Coronary artery (tissue), 2 donors: ENCODE data around the gene STEAP4.

ENCODE experiments used
- DNase-seq: peaks from one replicate; pipeline ENCODE4 v3.0.0-alpha.2; 2017; ENCODE audit warnings: low spot score
- H3K27ac ChIP-seq, 2 donors: fragments of 200-600 bp; sonication (generic); one replicate each; pipeline ENCODE4 v1.5.1; 2016 to 2019
- H3K4me3 ChIP-seq: fragments of 200-600 bp; sonication (generic); 2 replicates; pipeline ENCODE4 v1.5.1; 2016; ENCODE audit warnings: mild to moderate bottlenecking, moderate library complexity
- TF ChIP-seq, protein P1 (sequence below): fragments of 200-600 bp; sonication (generic); IDR thresholded peaks from one replicate; pipeline ENCODE4 v1.5.1; 2019; ENCODE audit warnings: antibody characterized with exemption

STEAP4 gene

DNA sequence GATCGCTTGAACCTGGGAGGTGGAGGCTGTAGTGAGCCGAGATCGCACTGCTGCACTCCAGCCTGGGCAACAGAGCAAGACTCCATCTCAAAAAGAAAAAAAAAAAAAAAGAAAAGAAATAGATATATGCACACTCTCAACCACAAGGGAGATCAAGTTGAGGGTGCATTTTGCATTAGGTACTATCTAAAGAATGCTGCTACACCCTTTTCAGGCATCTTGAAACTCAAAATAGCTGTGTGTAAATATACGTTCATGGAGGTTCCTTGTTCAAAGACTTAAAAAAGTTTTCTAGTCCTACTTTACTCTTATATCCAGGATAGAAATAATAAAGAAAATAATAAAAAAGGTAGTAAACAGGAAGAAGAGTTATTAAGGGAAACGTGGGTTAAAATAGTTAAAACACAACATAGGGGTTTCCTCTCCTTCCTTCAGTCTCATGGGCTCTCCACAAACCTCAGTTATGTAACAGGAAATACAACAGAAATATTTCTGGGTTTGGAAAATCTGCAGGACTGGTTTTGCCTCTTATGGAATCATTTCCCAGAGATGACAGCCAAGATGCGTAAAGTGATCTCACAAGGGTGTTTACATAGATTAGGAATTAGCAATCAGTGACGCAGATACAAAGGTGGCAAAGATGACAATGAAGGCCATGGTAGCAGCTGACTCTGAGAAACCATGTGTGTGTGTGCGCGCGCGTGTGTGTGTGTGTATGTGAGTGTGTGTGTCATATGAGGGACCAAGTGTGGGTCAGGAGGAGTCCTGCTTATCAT, 15.1 kb downstream of the STEAP4 start:
- TF ChIP-seq, protein P1, sequence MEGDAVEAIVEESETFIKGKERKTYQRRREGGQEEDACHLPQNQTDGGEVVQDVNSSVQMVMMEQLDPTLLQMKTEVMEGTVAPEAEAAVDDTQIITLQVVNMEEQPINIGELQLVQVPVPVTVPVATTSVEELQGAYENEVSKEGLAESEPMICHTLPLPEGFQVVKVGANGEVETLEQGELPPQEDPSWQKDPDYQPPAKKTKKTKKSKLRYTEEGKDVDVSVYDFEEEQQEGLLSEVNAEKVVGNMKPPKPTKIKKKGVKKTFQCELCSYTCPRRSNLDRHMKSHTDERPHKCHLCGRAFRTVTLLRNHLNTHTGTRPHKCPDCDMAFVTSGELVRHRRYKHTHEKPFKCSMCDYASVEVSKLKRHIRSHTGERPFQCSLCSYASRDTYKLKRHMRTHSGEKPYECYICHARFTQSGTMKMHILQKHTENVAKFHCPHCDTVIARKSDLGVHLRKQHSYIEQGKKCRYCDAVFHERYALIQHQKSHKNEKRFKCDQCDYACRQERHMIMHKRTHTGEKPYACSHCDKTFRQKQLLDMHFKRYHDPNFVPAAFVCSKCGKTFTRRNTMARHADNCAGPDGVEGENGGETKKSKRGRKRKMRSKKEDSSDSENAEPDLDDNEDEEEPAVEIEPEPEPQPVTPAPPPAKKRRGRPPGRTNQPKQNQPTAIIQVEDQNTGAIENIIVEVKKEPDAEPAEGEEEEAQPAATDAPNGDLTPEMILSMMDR: no peak
- DNase-seq: no peak
- H3K27ac ChIP-seq: no peak overlapping the region
- no peak overlapping the region for H3K4me3 ChIP-seq

DNA sequence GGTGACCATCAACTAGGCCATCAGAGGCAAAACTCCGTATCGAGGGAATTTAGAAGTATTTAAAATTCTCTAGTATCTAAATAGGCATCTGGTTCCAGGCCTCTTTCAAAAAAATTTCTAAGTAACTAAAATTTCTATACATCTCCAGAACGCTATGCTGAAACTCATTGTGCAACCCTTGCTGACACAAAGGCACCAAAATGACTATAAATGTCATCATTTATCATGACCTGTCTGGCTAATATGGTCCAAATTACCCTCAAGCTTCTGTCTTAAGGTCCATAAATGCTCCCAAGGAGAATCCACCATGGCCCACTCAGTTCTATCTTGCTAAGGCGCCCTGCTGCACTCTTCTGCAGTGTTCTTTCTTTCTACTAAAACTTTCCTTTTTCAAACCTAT, 16.2 kb downstream of the STEAP4 start:
- Histone ChIP-seq H3K4me3 (no peak overlapping the region), H3K27ac (no peak overlapping the region)
- TF ChIP-seq, protein P1: no peak
- no peak for DNase-seq

DNA sequence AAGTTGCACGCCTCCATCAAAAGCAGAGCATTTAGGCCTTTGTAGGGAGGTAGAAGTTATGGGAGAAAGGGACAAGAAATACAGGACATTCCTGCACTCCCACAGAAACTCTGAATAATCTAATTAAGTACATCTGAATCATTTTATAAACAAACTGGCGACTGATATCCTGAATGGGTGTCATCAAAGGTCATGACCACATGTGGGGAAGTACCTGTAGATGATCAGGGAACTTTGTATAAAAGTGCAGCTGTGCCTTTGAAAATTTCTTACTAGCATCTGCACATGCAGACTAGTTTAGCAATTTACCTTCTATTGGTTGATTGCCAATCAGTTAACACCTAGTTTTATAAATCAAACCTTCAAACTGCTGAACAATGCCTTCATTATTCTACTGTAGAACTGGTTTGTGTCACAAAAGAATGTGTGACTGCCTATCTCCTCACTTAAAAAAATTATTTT, 17.1 kb downstream of the STEAP4 start:
- H3K4me3 ChIP-seq: no peak overlapping the region
- TF ChIP-seq, protein P1: no peak
- H3K27ac ChIP-seq: no peak overlapping the region

DNA sequence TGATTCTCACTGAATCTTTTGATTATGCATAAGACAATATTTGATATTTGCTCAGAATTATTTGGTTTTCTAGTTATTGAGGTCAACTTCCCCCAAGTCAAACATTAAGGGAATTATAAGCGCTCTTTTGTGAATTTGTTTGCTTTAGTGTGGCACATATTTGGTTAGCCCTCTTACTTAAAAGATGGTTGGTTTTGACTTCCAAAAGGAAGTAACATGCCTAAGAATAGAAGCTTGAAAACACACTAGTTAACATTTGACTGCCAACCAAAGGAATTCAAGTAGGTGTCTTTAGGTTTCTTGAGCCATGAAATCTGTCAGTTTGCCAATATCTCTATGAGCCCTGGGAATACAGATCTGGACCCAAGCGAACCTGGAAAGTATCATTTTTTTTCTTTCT, 24.9 kb downstream of the STEAP4 start:
- H3K27ac ChIP-seq: no peak overlapping the region
- TF ChIP-seq, protein P1: no peak
- no peak for DNase-seq
- H3K4me3 ChIP-seq: no peak overlapping the region

More for the DNA sequence above, 17.1 kb downstream of the STEAP4 start:
- no peak for DNase-seq

DNA sequence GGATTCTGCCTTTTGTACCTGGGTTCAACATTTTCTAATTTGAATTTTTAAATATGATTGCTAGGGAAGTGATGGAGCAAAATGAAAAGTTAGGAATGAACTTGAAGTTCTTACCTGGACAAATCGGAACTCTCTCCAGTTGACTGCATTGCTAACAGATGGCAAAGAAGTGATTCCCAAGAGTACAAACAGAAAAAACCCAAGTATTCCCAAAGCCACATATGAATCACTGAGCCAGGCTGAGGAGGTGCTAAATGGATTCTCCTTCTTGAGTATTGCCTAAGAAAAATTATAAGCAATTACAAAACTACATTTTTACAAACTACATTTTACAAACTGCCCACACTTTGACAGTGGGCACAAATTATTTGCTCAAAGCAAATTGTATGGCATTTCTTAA, 25.9 kb downstream of the STEAP4 start:
- no peak for DNase-seq
- Histone ChIP-seq H3K4me3 (no peak overlapping the region), H3K27ac (no peak overlapping the region)
- TF ChIP-seq, protein P1: no peak

DNA sequence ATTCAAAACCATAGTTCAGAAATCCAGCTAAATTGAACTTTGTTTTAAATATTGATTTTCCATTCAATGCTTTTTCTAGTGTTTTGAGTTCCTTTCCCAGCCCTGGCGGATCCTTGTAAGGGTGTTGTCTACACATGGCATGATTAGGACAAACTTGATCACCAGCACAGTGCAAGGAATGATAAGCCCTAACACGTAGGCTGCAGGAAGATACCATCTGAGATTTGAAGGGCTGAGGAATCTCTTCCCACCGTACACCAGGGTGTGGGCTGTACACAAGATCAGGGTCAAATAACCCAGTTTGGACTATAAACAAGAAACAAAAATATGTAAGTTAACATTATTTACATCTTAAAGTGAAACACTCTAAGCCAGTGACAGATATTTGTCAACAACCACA, 27.4 kb downstream of the STEAP4 start:
- no peak for DNase-seq
- Histone ChIP-seq H3K27ac (no peak overlapping the region), H3K4me3 (no peak overlapping the region)
- TF ChIP-seq, protein P1: no peak

DNA sequence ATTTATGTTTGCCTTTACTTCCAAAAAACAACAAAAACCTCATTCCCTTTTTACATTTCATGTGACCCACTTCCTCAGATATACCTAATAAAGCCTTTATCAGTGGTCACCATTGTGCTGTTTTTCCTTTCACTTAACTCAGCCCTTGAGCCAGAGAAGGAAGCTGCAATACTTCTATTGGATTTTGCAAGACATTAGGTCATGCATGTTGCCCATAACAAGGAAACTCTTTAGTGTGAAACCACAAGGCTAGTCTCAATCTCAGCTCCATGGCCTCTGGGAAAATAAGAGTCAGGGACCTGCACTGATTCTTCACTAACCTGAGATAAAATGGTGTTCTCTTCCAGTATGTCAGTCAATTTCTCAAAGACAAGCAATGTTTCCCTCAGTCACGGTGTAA, 27.8 kb downstream of the STEAP4 start:
- DNase-seq: no peak
- TF ChIP-seq, protein P1: no peak
- Histone ChIP-seq H3K4me3 (no peak overlapping the region), H3K27ac (no peak overlapping the region)
